Fibroblast of lung (primary cell): ENCODE measurements around the gene ZBTB7C. TPM values are rescaled to one million over a fixed set of nuclear protein-coding genes. Genes with fewer than 3 reads are reported as not detected.

Experiments used
- DNase-seq, 2 donors: peaks; one replicate each; pipeline versions ENCODE4 v3.0.0 to v3.0.0-alpha.2; 2010; ENCODE audit warnings: low read depth in 2 of 2
- H2AFZ ChIP-seq: 2 replicates; pipeline ENCODE4 v1.5.1; 2012; ENCODE audit warnings: low read length, control low read depth, inconsistent platforms
- H3K27ac ChIP-seq: 2 replicates; pipeline ENCODE4 v1.5.1; 2011; ENCODE audit warnings: low read length, control low read depth; ENCODE audit not compliant: insufficient read depth
- H3K27me3 ChIP-seq: 2 replicates; pipeline ENCODE4 v1.5.1; 2011; ENCODE audit warnings: mild to moderate bottlenecking, low read length; ENCODE audit not compliant: control insufficient read depth, insufficient read depth
- H3K36me3 ChIP-seq: 2 replicates; pipeline ENCODE4 v1.5.1; 2011; ENCODE audit warnings: low read length; ENCODE audit not compliant: control insufficient read depth, insufficient read depth
- H3K4me1 ChIP-seq: 2 replicates; pipeline ENCODE4 v1.5.1; 2011; ENCODE audit warnings: low read length; ENCODE audit not compliant: control insufficient read depth, insufficient read depth; ENCODE audit errors: extremely low read depth
- H3K4me2 ChIP-seq: 2 replicates; pipeline ENCODE4 v1.5.1; 2011; ENCODE audit warnings: low read length, control low read depth; ENCODE audit not compliant: insufficient read depth; ENCODE audit errors: extremely low read depth
- H3K4me3 ChIP-seq, 4 experiments: fragments of 200-600 bp in 1 of 4; sonication (generic) in 1 of 4; replicated peaks in 1 of 4; 2 replicates each; pipeline ENCODE4 v1.5.1; 2011 to 2016; ENCODE audit warnings: low read length in 4 of 4, low read depth in 3 of 4, mild to moderate bottlenecking in 3 of 4, control low read depth in 2 of 4, inconsistent platforms in 1 of 4, mixed read lengths in 1 of 4; ENCODE audit not compliant: insufficient read depth in 1 of 4; ENCODE audit errors: control extremely low read depth in 1 of 4
- H3K79me2 ChIP-seq: 2 replicates; pipeline ENCODE4 v1.5.1; 2012; ENCODE audit warnings: mild to moderate bottlenecking, low read length, inconsistent platforms; ENCODE audit not compliant: control insufficient read depth, insufficient read depth
- H3K9ac ChIP-seq: 2 replicates; pipeline ENCODE4 v1.5.1; 2011; ENCODE audit warnings: mild to moderate bottlenecking, low read length, control low read depth; ENCODE audit not compliant: insufficient read depth
- H3K9me3 ChIP-seq: 2 replicates; pipeline ENCODE4 v1.5.1; 2012; ENCODE audit warnings: low read depth, low read length; ENCODE audit not compliant: control insufficient read depth, insufficient read depth
- H4K20me1 ChIP-seq: 2 replicates; pipeline ENCODE4 v1.5.1; 2011; ENCODE audit warnings: low read length; ENCODE audit not compliant: control insufficient read depth, insufficient read depth; ENCODE audit errors: extremely low read depth
- EZH2 ChIP-seq: IDR thresholded peaks from 2 replicates; pipeline ENCODE4 v1.5.1; 2012; ENCODE audit warnings: low read length, control low read depth, mild to moderate bottlenecking; ENCODE audit errors: missing control alignments
- polyA plus RNA-seq, 2 donors: library from polyadenylated mRNA; depleted of rRNA in 1 of 2; stranded (reverse) in 1 of 2; unstranded in 1 of 2; fragments of >200 nt; gene quantifications; 2 replicates each; pipeline ENCODE4 v1.2.1, GENCODE V29; 2011 to 2012; ENCODE audit warnings: missing spikeins in 1 of 2
- total RNA-seq: library from RNA; depleted of rRNA; stranded (reverse); fragments of >200 nt; gene quantifications from 2 replicates; pipeline ENCODE4 v1.2.1, GENCODE V29; 2014
- TF ChIP-seq, protein P1 (sequence below), 2 donors: IDR thresholded peaks in 1 of 2; conservative IDR thresholded peaks in 1 of 2; 1 replicate in 1 of 2; 2 replicates in 1 of 2; pipeline ENCODE4 v1.5.1; 2011 to 2012; ENCODE audit warnings: low read length in 2 of 2, control low read depth in 1 of 2, inconsistent platforms in 1 of 2, low read depth in 1 of 2, mild to moderate bottlenecking in 1 of 2

ZBTB7C gene
- total and polyA plus RNA-seq, 2 donors (not counting 1 experiment from before 2014, with no cell fraction given): 0.19 to 0.33 TPM

DNA sequence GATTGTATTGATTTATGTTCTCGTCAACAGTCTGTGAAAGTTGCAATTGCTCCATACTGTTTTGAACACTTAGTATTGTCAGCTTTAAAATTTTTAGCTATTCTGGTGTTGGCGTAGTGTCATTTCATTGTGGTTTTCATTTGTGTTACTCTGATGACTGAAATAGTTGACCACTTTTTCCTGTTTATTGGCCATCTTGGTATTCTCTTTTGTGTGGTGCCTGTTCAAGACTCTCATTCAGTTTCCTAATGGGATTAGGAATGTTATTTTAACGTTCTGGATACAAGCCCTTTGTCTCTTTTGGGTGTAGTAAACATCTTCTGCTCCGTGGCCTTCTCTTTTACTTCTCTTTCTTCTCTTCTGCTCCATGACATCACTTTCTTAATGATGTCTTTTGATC lies 396.0 kb downstream of the ZBTB7C start:
- Histone ChIP-seq H3K4me3 (no peak overlapping the region), H3K27ac (no peak overlapping the region), H3K36me3 (no peaks in the 10 kb centered on the region), H3K79me2 (no peaks in the 10 kb centered on the region), H3K9me3 (no peaks in the 10 kb centered on the region), H2AFZ (no peak overlapping the region), H3K4me1 (no peaks in the 10 kb centered on the region), H3K9ac (no peak overlapping the region), H4K20me1 (no peaks in the 10 kb centered on the region), H3K4me2 (no peak overlapping the region), H3K27me3 (no peaks in the 10 kb centered on the region)
- TF ChIP-seq, protein P1, sequence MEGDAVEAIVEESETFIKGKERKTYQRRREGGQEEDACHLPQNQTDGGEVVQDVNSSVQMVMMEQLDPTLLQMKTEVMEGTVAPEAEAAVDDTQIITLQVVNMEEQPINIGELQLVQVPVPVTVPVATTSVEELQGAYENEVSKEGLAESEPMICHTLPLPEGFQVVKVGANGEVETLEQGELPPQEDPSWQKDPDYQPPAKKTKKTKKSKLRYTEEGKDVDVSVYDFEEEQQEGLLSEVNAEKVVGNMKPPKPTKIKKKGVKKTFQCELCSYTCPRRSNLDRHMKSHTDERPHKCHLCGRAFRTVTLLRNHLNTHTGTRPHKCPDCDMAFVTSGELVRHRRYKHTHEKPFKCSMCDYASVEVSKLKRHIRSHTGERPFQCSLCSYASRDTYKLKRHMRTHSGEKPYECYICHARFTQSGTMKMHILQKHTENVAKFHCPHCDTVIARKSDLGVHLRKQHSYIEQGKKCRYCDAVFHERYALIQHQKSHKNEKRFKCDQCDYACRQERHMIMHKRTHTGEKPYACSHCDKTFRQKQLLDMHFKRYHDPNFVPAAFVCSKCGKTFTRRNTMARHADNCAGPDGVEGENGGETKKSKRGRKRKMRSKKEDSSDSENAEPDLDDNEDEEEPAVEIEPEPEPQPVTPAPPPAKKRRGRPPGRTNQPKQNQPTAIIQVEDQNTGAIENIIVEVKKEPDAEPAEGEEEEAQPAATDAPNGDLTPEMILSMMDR (conservative IDR thresholded peaks at IDR 0.05 in 1 of 2, IDR thresholded peaks at IDR 0.05 in 1 of 2; ENCODE audit: low read depth in 1 of 2, low read length in 2 of 2): no peak
- no peak for TF ChIP-seq EZH2
- DNase-seq: no peak

GRCh38 chr18:48011926-48012465 lies 397.2 kb downstream of the ZBTB7C start:
- Histone ChIP-seq H3K36me3 (no peaks in the 10 kb centered on the region), H4K20me1 (no peaks in the 10 kb centered on the region), H3K9me3 (no peaks in the 10 kb centered on the region), H3K27me3 (no peaks in the 10 kb centered on the region), H3K9ac (no peak overlapping the region), H3K27ac (no peak overlapping the region), H3K4me2 (no peak overlapping the region), H2AFZ (no peak overlapping the region), H3K4me1 (no peaks in the 10 kb centered on the region), H3K79me2 (no peaks in the 10 kb centered on the region), H3K4me3 (no peak overlapping the region)
- TF ChIP-seq, protein P1 (conservative IDR thresholded peaks at IDR 0.05 in 1 of 2, IDR thresholded peaks at IDR 0.05 in 1 of 2; ENCODE audit: low read depth in 1 of 2, low read length in 2 of 2): no peak
- DNase-seq: no peak

- Histone ChIP-seq H3K4me1 (no peaks in the 10 kb centered on the region), H3K27me3 (no peaks in the 10 kb centered on the region), H3K36me3 (no peaks in the 10 kb centered on the region), H3K4me3 (no peak overlapping the region), H3K9me3 (no peaks in the 10 kb centered on the region), H3K27ac (no peak overlapping the region), H2AFZ (no peak overlapping the region), H4K20me1 (no peaks in the 10 kb centered on the region), H3K4me2 (no peak overlapping the region), H3K9ac (no peak overlapping the region), H3K79me2 (no peaks in the 10 kb centered on the region)
- no peak for DNase-seq
- TF ChIP-seq, protein P1 (conservative IDR thresholded peaks at IDR 0.05 in 1 of 2, IDR thresholded peaks at IDR 0.05 in 1 of 2; ENCODE audit: low read depth in 1 of 2, low read length in 2 of 2): no peak
- no peak for TF ChIP-seq EZH2
Measured at GRCh38 chr18:48010264-48010663, 398.9 kb downstream of the ZBTB7C start.
